ENCODE data around the gene NPAT. TPM values are rescaled to one million over a fixed set of nuclear protein-coding genes. Genes with fewer than 3 reads are reported as not detected.
"Not testable (repeated sequence)": the region's sequence is repeated elsewhere in the genome, so short reads cannot be mapped to it uniquely, and the experiment has no call there.

The NPAT gene
- total RNA-seq, 4 donors from 2014 or later = 5.4 to 10.6 (median 7.5) TPM

- intact Hi-C loops (cut with DNase I; ENCODE audit: low total_unique reads) (loop anchor here (5.0 to 10.0 kb wide), 2 partner anchors 373 to 415 kb away; partner anchors contain the start of gene POGLUT3), in situ Hi-C loops (cut with MboI; ENCODE audit: low sequenced_read_pairs in 4 of 4) (loop anchor here in 2 of 4 donors (10.0 kb wide), 2 partner anchors 103 to 417 kb away; partner anchors contain the start of genes ATM (in 2 of the 2) and NPAT (in 2 of the 2))
- H3K36me3 ChIP-seq = no peaks in the 10 kb centered on the region
- DNase-seq = peak in 1 of 2 donors; percentile 54
- no peak for TF ChIP-seq POLR2A (IDR thresholded peaks at IDR 0.05)
- no peak for TF ChIP-seq CTCF (IDR thresholded peaks at IDR 0.05 in 4 of 5, conservative IDR thresholded peaks at IDR 0.05 in 1 of 5)
- peak overlapping the region; percentile 89 to 99 (median 93) for H3K27ac ChIP-seq
- peak; percentile 61 for ATAC-seq
- H3K4me1 ChIP-seq = peaks cover 33 to 38% of the 10 kb centered on the region in 2 donors
- no peaks in the 10 kb centered on the region for H3K9me3 ChIP-seq
- peak overlapping the region; percentile 63 to 84 (median 76) for H3K4me3 ChIP-seq
- H3K27me3 ChIP-seq = no peaks in the 10 kb centered on the region
Measured at GRCh38 chr11:108122166-108122628, 100.2 kb downstream of the NPAT start.

GRCh38 chr11:108121274-108122155, 100.9 kb downstream of the NPAT start, which contains the start of gene ACAT1:
TSS of gene ACAT1 (plus strand) at chr11:108121567. CDS start at chr11:108121607, 40 bp downstream.
- H3K36me3 ChIP-seq = no peaks in the 10 kb centered on the region
- H3K27ac ChIP-seq = peak within 1 kb of the TSS; percentile 89 to 99 (median 93)
- in situ Hi-C loops (cut with MboI; ENCODE audit: low sequenced_read_pairs in 4 of 4) (loop anchor here in 2 of 4 donors (10.0 kb wide), 2 partner anchors 103 to 417 kb away; partner anchors contain the start of genes ATM (in 2 of the 2) and NPAT (in 2 of the 2)), intact Hi-C loops (cut with DNase I; ENCODE audit: low total_unique reads) (loop anchor here (1.0 to 10.0 kb wide), 3 partner anchors 101 to 414 kb away; partner anchors contain the start of genes NPAT and POGLUT3)
- H3K9me3 ChIP-seq = no peaks in the 10 kb centered on the region
- H3K4me1 ChIP-seq = peaks cover 34 to 42% of the 10 kb centered on the region in 2 donors
- peak; percentile 96 to 99 for DNase-seq
- no peaks in the 10 kb centered on the region for H3K27me3 ChIP-seq
- peak; percentile 39 to 84 (median 60) for TF ChIP-seq CTCF (IDR thresholded peaks at IDR 0.05 in 4 of 5, conservative IDR thresholded peaks at IDR 0.05 in 1 of 5)
- TF ChIP-seq POLR2A (IDR thresholded peaks at IDR 0.05) = peak; percentile 98
- peak; percentile 72 to 82 for ATAC-seq
- H3K4me3 ChIP-seq = peak within 1 kb of the TSS; percentile 63 to 84 (median 76)

GRCh38 chr11:108120936-108121273, 101.5 kb downstream of the NPAT start:
- H3K36me3 ChIP-seq, DNase-seq, H3K27me3 ChIP-seq, H3K9me3 ChIP-seq: not testable (repeated sequence)
- peak in 1 of 2 donors; percentile 2 for ATAC-seq
- Histone ChIP-seq H3K27ac (peak overlapping the region; percentile 89 to 99 (median 93)), H3K4me1 (peaks cover 40 to 43% of the 10 kb centered on the region in 2 donors), H3K4me3 (peak overlapping the region; percentile 48 to 84 (median 66))
- in situ Hi-C loops (cut with MboI; ENCODE audit: low sequenced_read_pairs in 4 of 4) (loop anchor here in 2 of 4 donors (10.0 kb wide), 2 partner anchors 104 to 416 kb away; partner anchors contain the start of genes ATM (in 2 of the 2) and NPAT (in 2 of the 2)), intact Hi-C loops (cut with DNase I; ENCODE audit: low total_unique reads) (loop anchor here (1.0 to 10.0 kb wide), 3 partner anchors 101 to 414 kb away; partner anchors contain the start of genes NPAT and POGLUT3)

GRCh38 chr11:108117746-108118371, 104.6 kb downstream of the NPAT start:
- no peaks in the 10 kb centered on the region for H3K9me3 ChIP-seq
- DNase-seq (no peak), ATAC-seq (no peak)
- intact Hi-C loops (cut with DNase I; ENCODE audit: low total_unique reads) (loop anchor here (10.0 kb wide), 1 partner anchor 553 kb away; the partner anchor contains the start of gene ALKBH8), in situ Hi-C loops (cut with MboI; ENCODE audit: low sequenced_read_pairs in 4 of 4) (no loop called here)
- no peak overlapping the region for H3K4me3 ChIP-seq
- peak overlapping the region; percentile 83 to 92 (median 89) for H3K27ac ChIP-seq
- TF ChIP-seq POLR2A (IDR thresholded peaks at IDR 0.05) (no peak), CTCF (IDR thresholded peaks at IDR 0.05 in 4 of 5, conservative IDR thresholded peaks at IDR 0.05 in 1 of 5) (peak in 4 of 5 experiments; percentile 20 to 60 (median 52))
- no peaks in the 10 kb centered on the region for H3K27me3 ChIP-seq
- no peaks in the 10 kb centered on the region for H3K36me3 ChIP-seq
- peaks cover 26 to 34% of the 10 kb centered on the region in 2 donors for H3K4me1 ChIP-seq
